NOMO-1 (cell line): Measurements from ENCODE around the gene TAS2R8.

Experiments used
- DNase-seq, 2 experiments: peaks; one replicate each; lab custom pipeline; 2025; ENCODE audit not compliant: unreplicated experiment in 2 of 2; lab: John Stamatoyannopoulos, UW

Gene TAS2R8

GRCh38 chr12:10756194-10756593, 50.9 kb downstream of the TAS2R8 start:
- DNase-seq: no peak
